Measurements from ENCODE around the gene RABL3.

The RABL3 gene

DNA sequence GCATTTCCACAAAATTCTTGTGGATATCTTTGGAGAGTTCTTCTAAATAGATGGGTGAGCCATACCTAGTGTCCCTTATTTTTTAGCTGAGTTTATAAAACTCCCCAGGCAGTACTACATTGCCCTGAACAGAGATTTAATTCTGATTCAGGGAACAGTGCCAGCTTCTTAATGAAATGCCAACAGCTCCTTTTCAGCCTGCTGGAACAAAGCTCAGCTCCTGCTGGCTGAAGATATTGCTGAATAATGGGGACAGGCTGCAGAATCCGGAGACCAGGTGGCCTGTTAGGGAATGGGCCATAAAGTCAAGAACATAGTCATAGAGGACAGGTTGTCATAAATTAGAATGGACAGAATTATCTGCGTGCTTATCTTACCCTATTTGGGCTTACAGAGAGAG is 69.2 kb downstream of the RABL3 start:
- Histone ChIP-seq H3K79me1 (replicated peaks; ENCODE audit: low read length, poor library complexity, severe bottlenecking) (no peaks in the 10 kb centered on the region), H3K27ac (ENCODE audit: low read length, poor library complexity, severe bottlenecking) (no peak overlapping the region), H3K14ac (ENCODE audit: low read length in 2 of 2) (no peak overlapping the region), H3K9me3 (ENCODE audit: control insufficient read depth, low read length) (no peaks in the 10 kb centered on the region), H3K9ac (ENCODE audit: low read length) (no peak overlapping the region), H2BK12ac (ENCODE audit: low read length in 2 of 2) (no peak overlapping the region), H3K4me1 (ENCODE audit: control insufficient read depth, insufficient read depth, low read depth, low read length) (no peaks in the 10 kb centered on the region), H4K8ac (ENCODE audit: low read length) (no peak overlapping the region), H3K23ac (ENCODE audit: low read length in 2 of 2) (no peak overlapping the region), H3K4me2 (ENCODE audit: low read length, poor library complexity, severe bottlenecking) (no peak overlapping the region), H3K36me3 (ENCODE audit: control insufficient read depth in 1 of 2, insufficient read depth in 2 of 2, low read depth in 1 of 2, low read length in 2 of 2) (no peaks in the 10 kb centered on the region), H3K18ac (ENCODE audit: low read depth in 1 of 2, low read length in 2 of 2) (no peak overlapping the region), H2BK120ac (ENCODE audit: low read depth, low read length) (no peak overlapping the region), H3K4me3 (ENCODE audit: insufficient read depth in 1 of 2, low read depth in 1 of 2, low read length in 2 of 2) (no peak overlapping the region), H2BK15ac (ENCODE audit: low read depth, poor library complexity, severe bottlenecking) (no peak overlapping the region), H3K27me3 (ENCODE audit: control insufficient read depth in 1 of 2, insufficient read depth in 1 of 2, low read length in 2 of 2) (no peaks in the 10 kb centered on the region), H3K4ac (ENCODE audit: low read depth in 1 of 2, low read length in 2 of 2) (peak overlapping the region in 1 of 2 experiments; percentile 60), H2AK5ac (ENCODE audit: low read length, severe bottlenecking) (no peak overlapping the region), H4K91ac (ENCODE audit: low read length) (no peak overlapping the region), H2AFZ (ENCODE audit: low read depth, low read length) (no peak overlapping the region), H2BK5ac (ENCODE audit: low read depth, low read length, poor library complexity, severe bottlenecking) (no peak overlapping the region)
- DNase-seq = no peak
- WGBS = 71% methylated on average over 1 of the region's 2 CpGs

GRCh38 chr3:120670576-120670975 is 71.7 kb downstream of the RABL3 start:
- H3K36me3 ChIP-seq (ENCODE audit: control insufficient read depth in 1 of 2, insufficient read depth in 2 of 2, low read depth in 1 of 2, low read length in 2 of 2) = no peaks in the 10 kb centered on the region
- H2AFZ ChIP-seq (ENCODE audit: low read depth, low read length) = no peak overlapping the region
- no peak overlapping the region for H2BK5ac ChIP-seq (ENCODE audit: low read depth, low read length, poor library complexity, severe bottlenecking)
- WGBS = 33% methylated on average over 1 of the region's 2 CpGs
- no peak overlapping the region for H3K9ac ChIP-seq (ENCODE audit: low read length)
- no peak overlapping the region for H3K18ac ChIP-seq (ENCODE audit: low read depth in 1 of 2, low read length in 2 of 2)
- H4K91ac ChIP-seq (ENCODE audit: low read length) = no peak overlapping the region
- H4K8ac ChIP-seq (ENCODE audit: low read length) = no peak overlapping the region
- no peaks in the 10 kb centered on the region for H3K4me1 ChIP-seq (ENCODE audit: control insufficient read depth, insufficient read depth, low read depth, low read length)
- H3K27me3 ChIP-seq (ENCODE audit: control insufficient read depth in 1 of 2, insufficient read depth in 1 of 2, low read length in 2 of 2) = no peaks in the 10 kb centered on the region
- H3K27ac ChIP-seq (ENCODE audit: low read length, poor library complexity, severe bottlenecking) = no peak overlapping the region
- no peak overlapping the region for H2BK12ac ChIP-seq (ENCODE audit: low read length in 2 of 2)
- no peak for DNase-seq
- H3K4ac ChIP-seq (ENCODE audit: low read depth in 1 of 2, low read length in 2 of 2) = no peak overlapping the region
- H3K23ac ChIP-seq (ENCODE audit: low read length in 2 of 2) = no peak overlapping the region
- no peaks in the 10 kb centered on the region for H3K9me3 ChIP-seq (ENCODE audit: control insufficient read depth, low read length)
- no peaks in the 10 kb centered on the region for H3K79me1 ChIP-seq (replicated peaks; ENCODE audit: low read length, poor library complexity, severe bottlenecking)
- H2BK15ac ChIP-seq (ENCODE audit: low read depth, poor library complexity, severe bottlenecking) = no peak overlapping the region
- H3K4me2 ChIP-seq (ENCODE audit: low read length, poor library complexity, severe bottlenecking) = no peak overlapping the region
- H3K4me3 ChIP-seq (ENCODE audit: insufficient read depth in 1 of 2, low read depth in 1 of 2, low read length in 2 of 2) = no peak overlapping the region
- no peak overlapping the region for H3K14ac ChIP-seq (ENCODE audit: low read length in 2 of 2)
- no peak overlapping the region for H2AK5ac ChIP-seq (ENCODE audit: low read length, severe bottlenecking)
- H2BK120ac ChIP-seq (ENCODE audit: low read depth, low read length) = no peak overlapping the region

DNA sequence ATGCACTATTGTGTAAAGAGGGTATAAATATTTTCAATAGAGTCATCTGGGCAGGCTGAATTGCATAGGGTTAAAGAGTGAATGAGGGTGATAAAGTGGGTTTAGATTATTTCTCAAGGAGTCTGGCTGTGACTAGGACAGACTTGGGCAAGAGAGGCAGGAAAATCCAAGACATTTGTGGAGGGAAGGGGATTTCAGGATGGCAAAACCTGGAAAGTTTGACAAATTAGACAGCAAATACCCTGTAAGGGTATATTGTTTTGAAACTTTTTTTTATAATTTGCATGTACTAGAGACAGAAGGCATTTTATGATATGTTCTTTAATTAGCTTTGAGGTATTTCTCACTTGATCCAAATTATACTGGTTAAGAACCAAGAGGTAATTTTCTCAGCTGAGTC is 77.4 kb downstream of the RABL3 start:
- no peak overlapping the region for H3K14ac ChIP-seq (ENCODE audit: low read length in 2 of 2)
- H3K23ac ChIP-seq (ENCODE audit: low read length in 2 of 2) = no peak overlapping the region
- no peak overlapping the region for H2AK5ac ChIP-seq (ENCODE audit: low read length, severe bottlenecking)
- no peaks in the 10 kb centered on the region for H3K4me1 ChIP-seq (ENCODE audit: control insufficient read depth, insufficient read depth, low read depth, low read length)
- H2BK5ac ChIP-seq (ENCODE audit: low read depth, low read length, poor library complexity, severe bottlenecking) = no peak overlapping the region
- H3K4me2 ChIP-seq (ENCODE audit: low read length, poor library complexity, severe bottlenecking) = no peak overlapping the region
- no peak overlapping the region for H2AFZ ChIP-seq (ENCODE audit: low read depth, low read length)
- H4K8ac ChIP-seq (ENCODE audit: low read length) = no peak overlapping the region
- peaks cover 0 to 9% of the 10 kb centered on the region in 2 experiments for H3K27me3 ChIP-seq (ENCODE audit: control insufficient read depth in 1 of 2, insufficient read depth in 1 of 2, low read length in 2 of 2)
- H3K4ac ChIP-seq (ENCODE audit: low read depth in 1 of 2, low read length in 2 of 2) = no peak overlapping the region
- H3K4me3 ChIP-seq (ENCODE audit: insufficient read depth in 1 of 2, low read depth in 1 of 2, low read length in 2 of 2) = no peak overlapping the region
- no peak overlapping the region for H3K9ac ChIP-seq (ENCODE audit: low read length)
- H3K36me3 ChIP-seq (ENCODE audit: control insufficient read depth in 1 of 2, insufficient read depth in 2 of 2, low read depth in 1 of 2, low read length in 2 of 2) = no peaks in the 10 kb centered on the region
- H2BK12ac ChIP-seq (ENCODE audit: low read length in 2 of 2) = no peak overlapping the region
- H3K9me3 ChIP-seq (ENCODE audit: control insufficient read depth, low read length) = no peaks in the 10 kb centered on the region
- no peak for DNase-seq
- no peak overlapping the region for H4K91ac ChIP-seq (ENCODE audit: low read length)
- no peak overlapping the region for H3K27ac ChIP-seq (ENCODE audit: low read length, poor library complexity, severe bottlenecking)
- H2BK120ac ChIP-seq (ENCODE audit: low read depth, low read length) = no peak overlapping the region
- H2BK15ac ChIP-seq (ENCODE audit: low read depth, poor library complexity, severe bottlenecking) = no peak overlapping the region
- H3K18ac ChIP-seq (ENCODE audit: low read depth in 1 of 2, low read length in 2 of 2) = no peak overlapping the region
- no peaks in the 10 kb centered on the region for H3K79me1 ChIP-seq (replicated peaks; ENCODE audit: low read length, poor library complexity, severe bottlenecking)

DNA sequence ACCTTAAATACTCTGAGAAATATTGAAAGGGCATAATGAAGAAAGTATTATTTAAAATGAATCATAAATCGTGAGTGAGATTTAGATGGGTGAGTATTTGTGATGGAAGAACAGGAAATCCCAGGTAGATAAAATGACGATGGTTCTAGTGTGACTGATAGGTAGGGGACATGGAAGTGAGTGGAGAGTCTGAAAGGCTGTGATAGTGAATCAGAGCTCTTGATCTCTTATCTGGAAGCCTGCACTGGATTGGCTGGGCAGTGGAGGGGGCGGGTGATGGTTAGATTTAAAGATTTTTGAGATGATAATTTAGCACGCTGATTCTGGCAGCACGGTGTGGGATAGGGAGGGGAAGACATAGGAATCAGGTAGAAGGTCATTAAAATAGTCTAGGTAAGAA is 80.4 kb downstream of the RABL3 start:
- no peaks in the 10 kb centered on the region for H3K79me1 ChIP-seq (replicated peaks; ENCODE audit: low read length, poor library complexity, severe bottlenecking)
- H3K4me3 ChIP-seq (ENCODE audit: insufficient read depth in 1 of 2, low read depth in 1 of 2, low read length in 2 of 2) = no peak overlapping the region
- H2BK5ac ChIP-seq (ENCODE audit: low read depth, low read length, poor library complexity, severe bottlenecking) = no peak overlapping the region
- no peak overlapping the region for H3K4me2 ChIP-seq (ENCODE audit: low read length, poor library complexity, severe bottlenecking)
- no peak overlapping the region for H4K8ac ChIP-seq (ENCODE audit: low read length)
- no peak overlapping the region for H4K91ac ChIP-seq (ENCODE audit: low read length)
- no peak overlapping the region for H3K23ac ChIP-seq (ENCODE audit: low read length in 2 of 2)
- H2BK120ac ChIP-seq (ENCODE audit: low read depth, low read length) = no peak overlapping the region
- no peak overlapping the region for H3K14ac ChIP-seq (ENCODE audit: low read length in 2 of 2)
- H3K18ac ChIP-seq (ENCODE audit: low read depth in 1 of 2, low read length in 2 of 2) = no peak overlapping the region
- no peak overlapping the region for H3K27ac ChIP-seq (ENCODE audit: low read length, poor library complexity, severe bottlenecking)
- DNase-seq = no peak
- H2BK15ac ChIP-seq (ENCODE audit: low read depth, poor library complexity, severe bottlenecking) = no peak overlapping the region
- H3K4ac ChIP-seq (ENCODE audit: low read depth in 1 of 2, low read length in 2 of 2) = no peak overlapping the region
- no peaks in the 10 kb centered on the region for H3K36me3 ChIP-seq (ENCODE audit: control insufficient read depth in 1 of 2, insufficient read depth in 2 of 2, low read depth in 1 of 2, low read length in 2 of 2)
- H3K27me3 ChIP-seq (ENCODE audit: control insufficient read depth in 1 of 2, insufficient read depth in 1 of 2, low read length in 2 of 2) = peaks cover 0 to 9% of the 10 kb centered on the region in 2 experiments
- H2AFZ ChIP-seq (ENCODE audit: low read depth, low read length) = no peak overlapping the region
- no peak overlapping the region for H3K9ac ChIP-seq (ENCODE audit: low read length)
- no peak overlapping the region for H2BK12ac ChIP-seq (ENCODE audit: low read length in 2 of 2)
- 74% methylated on average over 5 of the region's 5 CpGs for WGBS
- no peaks in the 10 kb centered on the region for H3K4me1 ChIP-seq (ENCODE audit: control insufficient read depth, insufficient read depth, low read depth, low read length)
- H3K9me3 ChIP-seq (ENCODE audit: control insufficient read depth, low read length) = no peaks in the 10 kb centered on the region
- no peak overlapping the region for H2AK5ac ChIP-seq (ENCODE audit: low read length, severe bottlenecking)
